Neural cell (in vitro differentiated cells): ENCODE data around the gene EPB41L2.

Experiments used
- CTCF ChIP-seq: fragments of 450-650 bp; IDR thresholded peaks from 2 replicates; pipeline ENCODE4 v1.5.1; 2014; ENCODE audit warnings: antibody characterized with exemption, mild to moderate bottlenecking, moderate library complexity; ENCODE audit not compliant: poor library complexity, severe bottlenecking
- EP300 ChIP-seq: fragments of 450-650 bp; conservative IDR thresholded peaks from 2 replicates; pipeline ENCODE4 v1.6.1; 2014; ENCODE audit warnings: antibody characterized with exemption, mild to moderate bottlenecking, moderate library complexity; ENCODE audit not compliant: poor library complexity, severe bottlenecking
- EZH2 ChIP-seq: fragments of 200-600, 300-800 bp; shearing (Covaris generic), sonication (generic); IDR thresholded peaks from 2 replicates; pipeline ENCODE4 v1.6.1; 2014; ENCODE audit warnings: antibody characterized with exemption, low read length, borderline replicate concordance, mild to moderate bottlenecking; ENCODE audit not compliant: insufficient read depth, poor library complexity, severe bottlenecking
- MXI1 ChIP-seq: fragments of 450-650 bp; conservative IDR thresholded peaks from 2 replicates; pipeline ENCODE4 v1.6.1; 2014; ENCODE audit warnings: antibody characterized with exemption, mild to moderate bottlenecking; ENCODE audit not compliant: poor library complexity, severe bottlenecking
- POLR2AphosphoS5 ChIP-seq: IDR thresholded peaks from 2 replicates; pipeline ENCODE4 v1.6.1; 2012
- RAD21 ChIP-seq: fragments of 450-650 bp; conservative IDR thresholded peaks from 2 replicates; pipeline ENCODE4 v1.6.1; 2014; ENCODE audit warnings: antibody characterized with exemption, mild to moderate bottlenecking, moderate library complexity
- REST ChIP-seq: IDR thresholded peaks from 2 replicates; pipeline ENCODE4 v1.6.1; 2012; ENCODE audit warnings: borderline replicate concordance
- SMC3 ChIP-seq: fragments of 450-650 bp; conservative IDR thresholded peaks from 2 replicates; pipeline ENCODE4 v1.6.1; 2014; ENCODE audit warnings: antibody characterized with exemption, mild to moderate bottlenecking, moderate library complexity; ENCODE audit not compliant: poor library complexity
- TAF1 ChIP-seq: IDR thresholded peaks from 2 replicates; pipeline ENCODE4 v1.6.1; 2012; ENCODE audit warnings: low read depth

- TF ChIP-seq TAF1 = no peak
- no peak for TF ChIP-seq RAD21
- no peak for TF ChIP-seq EZH2
- TF ChIP-seq CTCF = no peak
- TF ChIP-seq POLR2AphosphoS5 = no peak
- no peak for TF ChIP-seq REST
- no peak for TF ChIP-seq SMC3
- TF ChIP-seq EP300 = no peak
- no peak for TF ChIP-seq MXI1
These were observed 247.6 kb downstream of the EPB41L2 start for GRCh38 chr6:130815200-130816071.
